Neutrophil (primary cell): ENCODE measurements around the gene NES.

ENCODE experiments used
- H3K27ac ChIP-seq: fragments of 200-600 bp; sonication (generic); 2 replicates; pipeline ENCODE4 v1.5.1; 2016; ENCODE audit warnings: mild to moderate bottlenecking, moderate library complexity
- H3K27me3 ChIP-seq: fragments of 200-600 bp; sonication (generic); 2 replicates; pipeline ENCODE4 v1.6.0; 2016; ENCODE audit warnings: mild to moderate bottlenecking
- H3K36me3 ChIP-seq: fragments of 200-600 bp; sonication (generic); 2 replicates; pipeline ENCODE4 v1.5.1; 2017
- H3K4me1 ChIP-seq, 2 experiments: fragments of 200-600 bp in 1 of 2; sonication (generic) in 1 of 2; 1 replicate in 1 of 2; 2 replicates in 1 of 2; pipeline versions ENCODE4 v1.5.1 to v1.6.1; 2013 to 2016; ENCODE audit warnings: low read depth in 1 of 2, low read length in 1 of 2, mild to moderate bottlenecking in 1 of 2, moderate library complexity in 1 of 2; ENCODE audit not compliant: control insufficient read depth in 1 of 2, insufficient read depth in 1 of 2
- H3K4me3 ChIP-seq, 2 experiments: fragments of 200-600 bp in 1 of 2; sonication (generic) in 1 of 2; 1 replicate in 1 of 2; 2 replicates in 1 of 2; pipeline ENCODE4 v1.5.1; 2013 to 2016; ENCODE audit warnings: low read depth in 1 of 2, low read length in 1 of 2, mild to moderate bottlenecking in 1 of 2, moderate library complexity in 1 of 2
- H3K9me3 ChIP-seq: fragments of 200-600 bp; sonication (generic); 2 replicates; pipeline ENCODE4 v1.5.1; 2016
- TF ChIP-seq, protein P1 (sequence below): fragments of 200-600 bp; sonication (generic); IDR thresholded peaks from 2 replicates; pipeline ENCODE4 v1.5.1; 2016; ENCODE audit warnings: antibody characterized with exemption

The NES gene

GRCh38 chr1:156681196-156681960 is 4.2 kb upstream of the NES start:
- H3K36me3 ChIP-seq = no peaks in the 10 kb centered on the region
- H3K27ac ChIP-seq = no peak overlapping the region
- TF ChIP-seq, protein P1, sequence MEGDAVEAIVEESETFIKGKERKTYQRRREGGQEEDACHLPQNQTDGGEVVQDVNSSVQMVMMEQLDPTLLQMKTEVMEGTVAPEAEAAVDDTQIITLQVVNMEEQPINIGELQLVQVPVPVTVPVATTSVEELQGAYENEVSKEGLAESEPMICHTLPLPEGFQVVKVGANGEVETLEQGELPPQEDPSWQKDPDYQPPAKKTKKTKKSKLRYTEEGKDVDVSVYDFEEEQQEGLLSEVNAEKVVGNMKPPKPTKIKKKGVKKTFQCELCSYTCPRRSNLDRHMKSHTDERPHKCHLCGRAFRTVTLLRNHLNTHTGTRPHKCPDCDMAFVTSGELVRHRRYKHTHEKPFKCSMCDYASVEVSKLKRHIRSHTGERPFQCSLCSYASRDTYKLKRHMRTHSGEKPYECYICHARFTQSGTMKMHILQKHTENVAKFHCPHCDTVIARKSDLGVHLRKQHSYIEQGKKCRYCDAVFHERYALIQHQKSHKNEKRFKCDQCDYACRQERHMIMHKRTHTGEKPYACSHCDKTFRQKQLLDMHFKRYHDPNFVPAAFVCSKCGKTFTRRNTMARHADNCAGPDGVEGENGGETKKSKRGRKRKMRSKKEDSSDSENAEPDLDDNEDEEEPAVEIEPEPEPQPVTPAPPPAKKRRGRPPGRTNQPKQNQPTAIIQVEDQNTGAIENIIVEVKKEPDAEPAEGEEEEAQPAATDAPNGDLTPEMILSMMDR = no peak
- H3K4me3 ChIP-seq = no peak overlapping the region
- no peaks in the 10 kb centered on the region for H3K4me1 ChIP-seq
- H3K9me3 ChIP-seq = no peaks in the 10 kb centered on the region
- H3K27me3 ChIP-seq = peaks cover 100% of the 10 kb centered on the region

GRCh38 chr1:156680056-156680455 is 2.8 kb upstream of the NES start:
- Histone ChIP-seq H3K4me1 (no peaks in the 10 kb centered on the region), H3K27me3 (peaks cover 100% of the 10 kb centered on the region), H3K9me3 (no peaks in the 10 kb centered on the region), H3K36me3 (no peaks in the 10 kb centered on the region), H3K4me3 (no peak overlapping the region), H3K27ac (no peak overlapping the region)
- TF ChIP-seq, protein P1 = no peak

DNA sequence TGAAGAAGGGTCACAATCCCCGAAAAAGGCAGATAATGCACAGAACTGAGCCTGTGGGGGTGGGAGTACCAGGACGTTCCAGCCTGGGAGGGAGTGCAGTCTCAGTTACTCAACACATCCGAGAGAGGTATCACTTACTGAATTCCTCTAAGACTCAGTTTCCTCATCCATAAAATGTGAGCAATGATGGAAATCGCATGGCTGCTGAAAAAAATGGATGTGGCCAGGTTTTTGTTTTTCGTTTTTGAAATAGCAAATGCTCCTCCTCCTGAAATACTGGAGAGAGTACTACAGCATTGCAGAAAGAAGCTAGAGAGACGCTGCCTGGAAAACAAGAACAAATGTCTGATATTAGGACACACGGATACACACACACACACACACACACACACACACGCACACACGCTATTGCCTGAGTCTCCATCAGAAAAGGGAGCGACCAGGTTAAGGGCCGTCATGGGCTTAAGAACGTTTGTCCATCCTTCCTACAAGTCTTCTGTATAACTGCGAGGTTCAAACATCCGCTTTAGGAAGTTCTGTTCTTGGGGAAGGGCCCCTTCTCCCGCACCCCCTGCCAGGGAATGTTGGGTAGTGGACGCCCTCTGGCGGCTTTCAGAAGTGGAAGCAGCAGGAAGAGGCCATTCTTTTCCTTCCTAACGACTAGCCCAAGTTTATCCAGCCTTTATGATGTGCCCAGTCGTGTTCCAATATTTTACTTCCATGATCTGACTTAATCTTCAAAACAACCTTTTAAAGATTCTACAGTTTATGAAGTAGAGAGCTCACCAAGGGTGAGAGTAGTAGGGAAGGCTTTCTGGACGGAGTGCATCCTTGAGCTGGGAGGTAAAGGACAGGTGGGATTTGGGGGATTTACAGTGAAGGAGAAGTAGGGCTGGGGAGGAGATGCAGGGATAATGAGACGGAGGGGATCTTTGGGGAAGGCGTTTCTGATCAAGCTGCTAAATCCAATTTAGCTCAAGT is 699 bp upstream of the NES start:
- H3K4me3 ChIP-seq = no peak overlapping the region
- H3K27me3 ChIP-seq = peaks cover 100% of the 10 kb centered on the region
- H3K9me3 ChIP-seq = no peaks in the 10 kb centered on the region
- no peak overlapping the region for H3K27ac ChIP-seq
- H3K36me3 ChIP-seq = no peaks in the 10 kb centered on the region
- TF ChIP-seq, protein P1 = no peak
- H3K4me1 ChIP-seq = no peaks in the 10 kb centered on the region

DNA sequence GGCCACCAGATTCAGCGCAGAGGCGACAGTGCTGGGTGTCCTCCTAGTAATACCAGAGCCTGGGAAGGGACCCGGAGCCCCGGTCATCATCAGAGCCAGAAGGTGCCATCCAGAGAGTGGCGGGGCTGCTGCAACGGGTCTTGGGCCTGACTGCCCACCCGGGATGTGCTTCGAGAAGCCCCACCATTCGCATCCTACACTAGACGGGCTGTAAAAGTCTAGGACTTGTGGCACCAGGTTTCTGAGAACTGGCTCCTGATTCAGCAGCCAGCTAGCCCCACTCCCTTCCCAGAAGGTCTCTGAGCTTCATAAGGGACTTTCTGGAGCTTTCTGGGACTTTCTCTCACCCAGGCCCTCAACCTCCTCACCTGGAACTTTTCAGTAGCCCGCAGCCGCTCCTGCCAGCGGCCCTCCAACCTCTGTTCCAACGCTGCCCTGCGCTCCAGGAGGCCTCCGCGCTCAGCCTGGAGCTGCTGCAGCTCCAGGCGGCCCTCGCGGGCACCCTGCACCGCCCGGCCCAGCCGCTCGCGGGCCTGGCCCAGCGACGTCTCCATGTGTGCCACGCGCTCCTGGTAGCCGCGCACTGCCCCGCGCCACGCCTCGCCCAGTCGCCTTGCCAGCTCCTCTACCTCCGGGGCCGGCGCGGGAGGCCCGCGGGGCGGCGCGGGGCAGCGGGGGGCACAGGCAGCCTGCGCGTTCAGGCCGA is 940 bp downstream of the NES start:
- TF ChIP-seq, protein P1 = no peak
- H3K36me3 ChIP-seq = no peaks in the 10 kb centered on the region
- no peaks in the 10 kb centered on the region for H3K9me3 ChIP-seq
- no peak overlapping the region for H3K27ac ChIP-seq
- H3K27me3 ChIP-seq = peaks cover 98% of the 10 kb centered on the region
- H3K4me1 ChIP-seq = no peaks in the 10 kb centered on the region
- H3K4me3 ChIP-seq = no peak overlapping the region
